ENCODE measurements around the gene PSD4.

Gene PSD4

DNA sequence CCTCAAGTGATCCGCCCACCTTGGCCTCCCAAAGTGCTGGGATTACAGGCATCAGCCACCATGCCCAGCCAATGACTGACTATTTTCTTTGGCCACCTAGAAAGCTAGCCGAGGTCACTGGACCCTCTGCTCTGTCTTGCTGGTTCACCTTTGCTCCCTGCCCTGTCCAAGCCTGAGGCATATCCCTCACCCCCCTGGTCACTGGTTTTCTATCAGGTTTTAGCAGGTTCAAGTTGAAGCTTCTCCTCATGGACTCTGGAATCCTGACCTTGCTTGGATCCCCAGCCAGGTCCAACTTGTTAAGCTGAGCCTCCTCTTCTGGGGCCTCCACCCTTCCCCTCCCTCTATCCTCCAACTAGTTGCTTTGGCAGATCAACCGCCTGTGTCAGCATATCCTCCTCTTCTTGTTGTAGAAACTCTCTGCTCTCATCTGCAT, 71.5 kb downstream of the PSD4 start:
- H3K9me3 ChIP-seq (ENCODE audit: control insufficient read depth, low read depth, low read length) = no peaks in the 10 kb centered on the region
- no peak overlapping the region for H3K9ac ChIP-seq (ENCODE audit: low read length)
- peaks cover 5% of the 10 kb centered on the region for H3K4me1 ChIP-seq (ENCODE audit: control insufficient read depth, low read depth, low read length)
- no peak overlapping the region for H3K4me3 ChIP-seq (ENCODE audit: low read length)
- H3K36me3 ChIP-seq (ENCODE audit: control insufficient read depth, low read depth, low read length) = peaks cover 2% of the 10 kb centered on the region
- H3K27ac ChIP-seq (ENCODE audit: low read length) = no peak overlapping the region
- no peaks in the 10 kb centered on the region for H3K27me3 ChIP-seq (ENCODE audit: control insufficient read depth, insufficient read depth, low read length)

DNA sequence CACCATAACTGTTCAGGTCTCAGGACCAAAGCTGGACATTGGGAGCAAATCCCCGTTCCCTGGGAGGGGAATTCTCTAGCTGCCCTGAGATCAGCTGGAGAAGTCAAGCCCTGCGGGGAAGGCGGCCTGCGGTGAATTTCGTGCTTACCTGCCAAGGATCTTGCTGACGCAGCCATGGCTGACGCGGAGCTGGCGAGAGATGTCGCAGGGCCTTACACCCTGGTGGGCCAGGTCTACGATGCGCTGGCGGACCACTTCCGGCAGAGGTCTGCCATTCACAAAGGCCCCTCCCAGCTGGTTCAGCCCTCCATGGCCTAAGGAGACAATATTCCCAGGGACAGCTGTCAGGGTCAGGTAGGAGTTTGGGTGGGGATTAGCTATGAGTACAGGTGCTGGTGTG, 72.8 kb downstream of the PSD4 start:
- no peaks in the 10 kb centered on the region for H3K27me3 ChIP-seq (ENCODE audit: control insufficient read depth, insufficient read depth, low read length)
- no peak overlapping the region for H3K4me3 ChIP-seq (ENCODE audit: low read length)
- no peaks in the 10 kb centered on the region for H3K36me3 ChIP-seq (ENCODE audit: control insufficient read depth, low read depth, low read length)
- no peak overlapping the region for H3K27ac ChIP-seq (ENCODE audit: low read length)
- H3K9ac ChIP-seq (ENCODE audit: low read length) = no peak overlapping the region
- H3K9me3 ChIP-seq (ENCODE audit: control insufficient read depth, low read depth, low read length) = no peaks in the 10 kb centered on the region
- H3K4me1 ChIP-seq (ENCODE audit: control insufficient read depth, low read depth, low read length) = peaks cover 5% of the 10 kb centered on the region

DNA sequence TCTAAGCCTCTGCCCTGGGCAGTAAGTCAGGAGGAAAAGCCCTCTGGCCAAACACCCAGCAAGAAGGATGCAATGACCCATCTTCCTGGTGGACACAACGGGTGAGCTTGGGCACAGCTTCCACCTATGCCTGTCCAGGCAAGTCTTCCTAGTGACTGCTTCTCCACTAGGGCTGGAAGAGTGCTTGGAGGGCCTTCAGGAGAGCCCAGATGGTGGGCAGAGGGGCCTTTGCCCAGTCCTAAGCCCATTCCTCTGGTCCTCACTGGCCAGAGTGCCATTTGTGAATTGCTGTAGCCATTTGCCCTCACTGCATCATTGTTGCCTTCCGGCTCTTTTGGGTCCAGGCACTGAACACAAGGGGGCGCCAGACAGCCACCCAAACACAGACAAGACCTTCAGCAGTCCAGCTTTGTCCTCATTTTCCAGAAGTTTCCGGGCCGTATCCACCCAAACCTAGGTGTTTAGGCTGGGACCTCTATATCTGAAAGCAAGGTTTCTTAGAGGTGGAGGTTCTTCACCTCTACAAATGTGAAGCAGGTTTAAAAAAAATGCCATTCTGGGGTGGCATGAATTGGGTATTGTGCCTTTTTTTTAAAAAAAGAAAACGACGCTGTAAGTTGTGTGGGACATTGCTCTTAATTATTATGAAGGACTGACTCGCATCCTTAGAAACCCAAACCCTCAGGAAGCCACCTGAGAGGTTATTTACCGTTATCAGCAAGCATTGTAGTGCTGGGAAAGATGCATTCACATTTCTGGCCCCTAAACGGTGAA, 75.4 kb downstream of the PSD4 start:
- Histone ChIP-seq H3K4me3 (ENCODE audit: low read length) (no peak overlapping the region), H3K27me3 (ENCODE audit: control insufficient read depth, insufficient read depth, low read length) (no peaks in the 10 kb centered on the region), H3K9ac (ENCODE audit: low read length) (no peak overlapping the region), H3K4me1 (ENCODE audit: control insufficient read depth, low read depth, low read length) (peaks cover 5% of the 10 kb centered on the region), H3K27ac (ENCODE audit: low read length) (no peak overlapping the region), H3K36me3 (ENCODE audit: control insufficient read depth, low read depth, low read length) (no peaks in the 10 kb centered on the region), H3K9me3 (ENCODE audit: control insufficient read depth, low read depth, low read length) (no peaks in the 10 kb centered on the region)

DNA sequence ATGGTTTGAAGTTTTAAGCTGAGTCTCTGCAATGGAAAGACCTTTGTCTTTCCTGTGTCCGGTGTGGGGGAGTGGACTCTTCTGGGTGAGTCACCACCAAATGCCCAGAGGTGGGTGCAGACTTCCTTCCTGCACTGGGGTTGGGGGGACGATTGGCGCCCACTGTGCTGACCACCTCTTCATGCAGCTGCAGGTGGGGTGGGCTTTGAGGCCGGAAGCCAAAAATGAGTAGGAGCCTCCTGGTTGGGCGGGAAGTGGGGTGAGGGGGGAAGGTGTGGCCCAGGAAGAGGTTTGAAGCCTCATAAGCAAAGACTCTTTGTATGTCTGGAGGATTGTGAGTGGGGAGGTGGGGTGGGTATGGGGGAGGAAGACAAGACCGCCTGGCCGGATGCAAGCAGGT, 77.3 kb downstream of the PSD4 start:
- H3K4me3 ChIP-seq (ENCODE audit: low read length) = no peak overlapping the region
- H3K27ac ChIP-seq (ENCODE audit: low read length) = no peak overlapping the region
- H3K36me3 ChIP-seq (ENCODE audit: control insufficient read depth, low read depth, low read length) = peaks cover 2% of the 10 kb centered on the region
- H3K27me3 ChIP-seq (ENCODE audit: control insufficient read depth, insufficient read depth, low read length) = no peaks in the 10 kb centered on the region
- H3K9me3 ChIP-seq (ENCODE audit: control insufficient read depth, low read depth, low read length) = no peaks in the 10 kb centered on the region
- H3K9ac ChIP-seq (ENCODE audit: low read length) = no peak overlapping the region
- no peaks in the 10 kb centered on the region for H3K4me1 ChIP-seq (ENCODE audit: control insufficient read depth, low read depth, low read length)

DNA sequence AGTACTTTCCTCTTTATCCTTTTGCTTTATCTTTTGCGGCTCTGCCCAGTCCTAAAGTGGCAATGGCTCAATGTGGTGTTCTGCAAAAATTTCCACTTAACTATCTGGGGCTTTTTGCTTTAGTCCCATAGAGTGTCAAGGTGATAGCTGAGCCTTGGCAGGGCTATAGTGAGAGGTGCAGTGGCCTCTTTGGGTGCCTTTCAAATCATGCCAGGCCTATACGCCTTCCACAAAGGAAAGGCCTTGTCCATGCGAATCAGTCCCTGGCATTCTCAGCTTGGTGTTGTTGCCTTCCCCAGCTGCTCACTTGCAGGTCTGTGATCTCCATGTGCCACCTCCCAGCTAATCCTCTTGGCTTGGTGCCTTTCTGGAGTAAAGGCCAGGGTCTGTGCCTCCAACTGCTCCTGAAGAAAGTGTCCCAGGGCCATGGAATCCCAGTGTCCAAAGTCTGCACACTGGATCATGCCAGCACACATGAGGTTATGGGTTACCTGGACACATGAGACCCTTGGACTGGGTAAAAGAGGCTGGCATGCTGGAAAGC, 78.3 kb downstream of the PSD4 start:
- Histone ChIP-seq H3K4me1 (ENCODE audit: control insufficient read depth, low read depth, low read length) (no peaks in the 10 kb centered on the region), H3K27ac (ENCODE audit: low read length) (no peak overlapping the region), H3K9me3 (ENCODE audit: control insufficient read depth, low read depth, low read length) (no peaks in the 10 kb centered on the region), H3K9ac (ENCODE audit: low read length) (no peak overlapping the region), H3K36me3 (ENCODE audit: control insufficient read depth, low read depth, low read length) (peaks cover 6% of the 10 kb centered on the region), H3K27me3 (ENCODE audit: control insufficient read depth, insufficient read depth, low read length) (no peaks in the 10 kb centered on the region), H3K4me3 (ENCODE audit: low read length) (no peak overlapping the region)

DNA sequence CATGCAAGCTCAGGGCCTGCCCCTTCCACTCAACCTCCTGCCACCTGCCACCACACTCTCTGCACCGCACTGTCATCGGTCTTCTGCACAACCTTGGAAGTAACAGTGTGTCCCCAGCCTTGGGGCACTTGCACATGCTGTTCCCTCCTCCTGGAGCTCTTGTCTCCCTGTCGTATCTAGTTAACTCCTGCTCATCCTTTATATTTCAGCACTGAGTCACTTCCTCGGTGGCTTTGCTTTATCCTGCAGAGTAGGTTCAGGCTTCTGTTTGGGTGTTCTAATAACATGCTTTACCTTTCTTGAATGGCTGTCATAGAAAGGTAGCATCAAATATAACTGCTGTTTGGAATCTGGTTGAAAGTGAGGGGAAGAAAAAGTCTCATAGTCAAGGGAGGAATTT, 79.7 kb downstream of the PSD4 start:
- Histone ChIP-seq H3K4me1 (ENCODE audit: control insufficient read depth, low read depth, low read length) (no peaks in the 10 kb centered on the region), H3K27me3 (ENCODE audit: control insufficient read depth, insufficient read depth, low read length) (no peaks in the 10 kb centered on the region), H3K36me3 (ENCODE audit: control insufficient read depth, low read depth, low read length) (peaks cover 6% of the 10 kb centered on the region), H3K4me3 (ENCODE audit: low read length) (no peak overlapping the region), H3K9me3 (ENCODE audit: control insufficient read depth, low read depth, low read length) (no peaks in the 10 kb centered on the region), H3K9ac (ENCODE audit: low read length) (no peak overlapping the region), H3K27ac (ENCODE audit: low read length) (no peak overlapping the region)

DNA sequence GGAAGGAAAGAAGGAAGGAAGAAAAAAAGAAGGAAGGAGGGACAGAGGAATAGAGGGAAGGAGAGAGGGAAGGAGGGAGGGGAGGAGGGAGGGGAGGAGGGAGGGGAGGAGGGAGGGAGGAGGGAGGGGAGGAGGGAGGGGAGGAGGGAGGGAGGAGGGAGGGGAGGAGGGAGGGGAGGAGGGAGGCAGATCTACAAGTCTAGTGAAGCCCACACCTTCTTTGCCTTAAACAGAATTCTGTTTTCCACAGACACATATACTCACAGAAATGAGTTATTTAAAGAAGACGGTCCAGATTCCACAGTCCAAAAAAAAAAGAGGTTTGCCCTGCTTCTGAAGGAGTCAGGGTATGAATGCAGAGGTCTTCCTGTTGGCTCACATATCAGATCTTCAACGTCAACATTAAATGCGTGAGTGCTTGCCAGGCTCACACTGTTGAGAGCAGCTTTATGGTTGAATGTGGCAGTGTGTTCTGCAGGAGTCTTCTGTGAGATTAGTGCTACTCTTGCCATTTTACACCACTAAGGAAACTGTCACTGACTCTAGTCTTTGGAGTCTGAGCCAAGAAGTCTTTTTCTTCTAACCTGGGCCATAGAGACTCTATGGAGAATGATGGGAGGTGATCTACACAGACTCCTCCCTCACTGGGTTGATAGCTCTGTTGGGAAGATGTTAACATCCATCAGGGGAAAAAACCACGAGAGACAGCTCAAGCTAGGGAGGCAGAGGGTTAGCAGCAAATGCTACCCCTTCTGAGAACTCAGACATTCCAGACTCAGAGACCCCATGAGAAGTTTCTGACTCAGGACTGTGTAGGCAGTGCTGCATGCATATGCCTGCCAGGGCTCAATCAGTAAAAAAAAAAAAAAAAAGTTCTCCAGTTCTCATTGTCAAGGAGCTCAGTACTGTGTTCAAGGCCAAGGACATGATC, 81.6 kb downstream of the PSD4 start:
- Histone ChIP-seq H3K27ac (ENCODE audit: low read length) (no peak overlapping the region), H3K4me3 (ENCODE audit: low read length) (no peak overlapping the region), H3K9ac (ENCODE audit: low read length) (no peak overlapping the region), H3K27me3 (ENCODE audit: control insufficient read depth, insufficient read depth, low read length) (no peaks in the 10 kb centered on the region), H3K9me3 (ENCODE audit: control insufficient read depth, low read depth, low read length) (no peaks in the 10 kb centered on the region), H3K36me3 (ENCODE audit: control insufficient read depth, low read depth, low read length) (peaks cover 6% of the 10 kb centered on the region), H3K4me1 (ENCODE audit: control insufficient read depth, low read depth, low read length) (no peaks in the 10 kb centered on the region)

DNA sequence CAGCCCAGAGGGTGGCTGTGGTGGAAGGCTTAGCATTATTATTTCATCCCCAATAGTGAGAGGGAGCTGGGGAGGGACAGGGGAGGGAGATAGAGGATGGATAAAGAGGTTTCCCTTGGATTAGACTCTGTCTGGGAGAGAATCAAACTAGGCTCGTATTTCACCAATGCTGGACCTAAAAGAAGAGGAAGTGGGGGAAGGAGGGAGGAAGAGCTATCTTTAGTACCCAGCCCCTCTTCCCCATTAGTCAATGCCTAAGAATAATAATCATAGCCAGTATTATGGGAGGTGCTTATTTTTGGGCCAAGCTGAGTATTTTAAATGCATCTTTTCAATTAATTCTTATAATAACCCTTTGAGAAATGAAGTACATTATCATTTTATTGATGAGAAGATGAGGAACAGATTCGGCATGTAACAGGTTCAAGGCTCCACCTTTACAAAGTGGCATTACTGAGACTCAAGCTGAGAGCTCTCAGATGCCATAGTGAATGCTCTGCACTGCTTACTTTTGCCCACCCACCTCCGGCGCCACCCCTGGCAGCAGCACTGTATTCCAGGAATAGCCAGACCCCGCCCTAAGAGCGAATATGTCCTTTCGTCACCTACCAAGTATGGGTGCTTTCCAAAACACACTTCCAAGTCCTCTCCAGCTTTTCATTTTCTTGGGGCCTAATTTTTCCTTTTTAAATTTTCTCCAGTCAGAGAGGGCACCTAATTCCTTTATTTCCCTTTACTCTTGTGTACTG, 83.9 kb downstream of the PSD4 start:
- H3K4me3 ChIP-seq (ENCODE audit: low read length) = no peak overlapping the region

DNA sequence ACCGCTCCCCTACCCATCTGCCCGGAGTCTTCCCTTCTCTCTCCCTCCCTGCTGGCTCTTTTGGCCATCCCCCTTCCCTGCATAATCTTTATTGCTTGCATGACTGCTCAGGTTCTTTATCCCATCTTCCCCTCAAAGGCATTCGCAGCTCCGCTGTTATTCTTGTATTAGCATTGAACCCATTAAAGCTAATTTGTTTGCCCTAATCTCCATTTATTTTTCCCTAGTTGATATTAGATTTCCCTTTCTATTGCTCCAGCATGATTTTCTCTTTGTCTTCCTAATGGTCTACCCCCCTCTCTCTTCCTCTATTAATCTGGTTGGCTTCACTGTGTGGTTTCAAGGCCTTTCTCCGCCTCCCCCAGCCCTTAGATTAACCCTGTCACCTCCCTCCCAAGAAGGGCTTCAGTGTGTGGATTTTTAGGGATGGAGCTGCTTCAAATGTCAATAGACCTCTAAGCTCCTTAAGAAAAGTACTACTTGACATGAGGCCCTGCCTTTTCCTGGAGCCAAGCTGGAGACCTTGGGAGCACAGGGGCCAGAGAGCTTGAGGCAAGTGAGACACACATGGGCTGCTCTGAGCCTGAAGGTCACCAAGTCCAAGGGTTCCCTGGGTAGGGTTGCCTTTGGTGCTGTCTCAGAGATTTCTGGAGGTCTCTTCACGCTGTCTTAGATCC, 84.8 kb downstream of the PSD4 start:
- Histone ChIP-seq H3K36me3 (ENCODE audit: control insufficient read depth, low read depth, low read length) (peaks cover 11% of the 10 kb centered on the region), H3K4me1 (ENCODE audit: control insufficient read depth, low read depth, low read length) (no peaks in the 10 kb centered on the region), H3K4me3 (ENCODE audit: low read length) (no peak overlapping the region), H3K27ac (ENCODE audit: low read length) (no peak overlapping the region), H3K9ac (ENCODE audit: low read length) (no peak overlapping the region), H3K9me3 (ENCODE audit: control insufficient read depth, low read depth, low read length) (no peaks in the 10 kb centered on the region), H3K27me3 (ENCODE audit: control insufficient read depth, insufficient read depth, low read length) (no peaks in the 10 kb centered on the region)

More for the DNA sequence above, 83.9 kb downstream of the PSD4 start:
- no peaks in the 10 kb centered on the region for H3K27me3 ChIP-seq (ENCODE audit: control insufficient read depth, insufficient read depth, low read length)
- no peaks in the 10 kb centered on the region for H3K4me1 ChIP-seq (ENCODE audit: control insufficient read depth, low read depth, low read length)
- no peak overlapping the region for H3K27ac ChIP-seq (ENCODE audit: low read length)
- no peaks in the 10 kb centered on the region for H3K9me3 ChIP-seq (ENCODE audit: control insufficient read depth, low read depth, low read length)
- peaks cover 6% of the 10 kb centered on the region for H3K36me3 ChIP-seq (ENCODE audit: control insufficient read depth, low read depth, low read length)
- H3K9ac ChIP-seq (ENCODE audit: low read length) = no peak overlapping the region
